ENCODE results near the gene TBATA. TPM values are rescaled to one million over a fixed set of nuclear protein-coding genes. Genes with fewer than 3 reads are reported as not detected.

TBATA gene
- total RNA-seq, 1 donor: not detected

GRCh38 chr10:70809011-70809611, 23.9 kb upstream of the TBATA start:
- no peak for DNase-seq (ENCODE audit: low read depth in 2 of 3, low spot score in 2 of 3)

- no peak for DNase-seq (ENCODE audit: low read depth in 2 of 3, low spot score in 2 of 3)
These were observed 22.4 kb upstream of the TBATA start for GRCh38 chr10:70807556-70807955.

DNA sequence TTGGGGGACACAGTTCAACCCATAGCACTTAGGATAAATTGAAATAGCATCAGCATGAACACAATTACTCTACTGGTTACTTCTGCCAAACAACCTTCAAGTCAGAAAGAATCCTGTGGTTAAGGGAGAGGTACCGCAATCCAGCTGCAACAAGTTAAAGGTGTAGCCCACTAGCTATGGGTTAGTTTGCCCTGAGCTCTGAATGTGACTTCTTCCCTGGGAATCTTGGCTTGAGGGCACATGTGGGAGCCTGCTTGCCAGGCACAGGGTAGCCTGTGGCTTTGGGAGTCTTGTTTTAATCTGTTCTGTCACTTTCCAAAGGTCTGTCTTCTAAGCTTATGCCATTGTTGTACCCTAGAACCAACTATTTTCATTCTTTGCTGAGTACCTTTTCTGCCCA, 21.7 kb upstream of the TBATA start:
- DNase-seq (ENCODE audit: low read depth in 2 of 3, low spot score in 2 of 3): no peak

DNA sequence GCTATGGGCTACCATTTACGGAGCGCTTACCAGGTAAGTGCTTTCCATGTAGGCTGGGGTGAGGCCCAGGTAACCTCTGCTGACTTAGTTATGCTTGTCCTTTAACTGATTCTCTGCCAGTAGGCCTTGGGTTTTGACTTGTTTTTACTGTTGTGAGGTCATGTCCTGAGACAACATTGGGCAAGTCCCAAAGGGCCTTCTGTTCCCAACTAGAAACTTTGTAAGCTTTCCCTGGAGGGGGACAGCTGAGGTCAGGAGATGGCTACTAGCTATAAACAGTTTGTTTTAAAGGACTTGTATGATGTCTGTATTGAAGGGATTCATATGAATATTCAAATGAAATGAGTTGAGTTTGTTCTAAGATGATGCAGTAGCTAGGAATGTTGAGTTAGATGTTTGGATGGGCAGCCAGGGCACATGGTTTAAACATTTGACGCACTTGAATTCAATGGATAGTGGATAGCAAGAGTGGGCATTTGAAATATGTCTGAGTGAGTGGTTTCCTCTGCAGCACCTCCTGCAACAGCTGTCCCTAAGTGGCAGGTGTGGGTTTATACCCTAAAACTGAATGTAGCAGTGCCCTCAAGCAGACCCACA, 20.5 kb upstream of the TBATA start:
- DNase-seq (ENCODE audit: low read depth in 2 of 3, low spot score in 2 of 3): no peak

GRCh38 chr10:70804421-70804808, 19.2 kb upstream of the TBATA start:
- no peak for DNase-seq (ENCODE audit: low read depth in 2 of 3, low spot score in 2 of 3)

- no peak for DNase-seq (ENCODE audit: low read depth in 2 of 3, low spot score in 2 of 3)
These were observed 18.7 kb upstream of the TBATA start for GRCh38 chr10:70803775-70804420.

DNA sequence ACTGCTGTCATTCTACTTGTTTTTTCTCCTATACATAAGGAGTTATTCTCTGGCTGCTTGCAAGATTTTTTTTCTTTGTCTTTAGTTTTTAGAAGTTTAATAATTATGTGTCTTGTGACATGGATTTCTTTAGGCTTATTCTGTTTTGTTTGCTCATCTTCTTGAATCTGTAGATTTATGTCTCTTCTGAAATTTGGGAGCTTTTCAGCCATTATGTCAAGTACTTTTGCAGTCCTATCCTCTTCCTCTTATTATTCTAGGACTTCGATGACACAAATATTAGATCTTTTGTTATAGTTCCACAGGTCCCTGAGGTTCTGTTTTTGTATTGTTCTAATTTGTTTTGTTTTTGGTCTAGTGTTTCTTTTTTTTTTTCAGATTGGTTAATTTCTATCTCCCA, 16.7 kb upstream of the TBATA start:
- no peak for DNase-seq (ENCODE audit: low read depth in 2 of 3, low spot score in 2 of 3)

DNA sequence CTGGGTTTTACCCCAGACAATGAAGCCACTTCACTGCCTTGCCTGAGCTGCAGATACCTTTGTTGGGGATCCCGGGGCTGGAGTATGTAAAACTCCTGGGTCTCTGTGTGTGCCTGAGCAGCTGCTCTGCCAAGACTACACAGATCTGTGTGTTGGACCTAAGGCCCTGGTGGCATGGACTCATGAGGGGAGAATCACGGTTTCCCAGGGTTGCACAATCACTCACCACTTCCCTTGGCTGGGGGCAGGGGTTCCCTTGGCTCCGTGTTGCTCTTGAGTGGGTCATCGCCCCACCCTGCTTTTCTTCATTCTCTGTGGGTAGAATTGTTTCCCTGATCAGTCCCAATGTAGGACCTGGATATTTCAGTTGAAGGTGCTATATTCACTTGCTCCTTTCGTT, 13.9 kb upstream of the TBATA start:
- no peak for DNase-seq (ENCODE audit: low read depth in 2 of 3, low spot score in 2 of 3)

GRCh38 chr10:70797840-70798239, 12.7 kb upstream of the TBATA start:
- DNase-seq (ENCODE audit: low read depth in 2 of 3, low spot score in 2 of 3): no peak

DNA sequence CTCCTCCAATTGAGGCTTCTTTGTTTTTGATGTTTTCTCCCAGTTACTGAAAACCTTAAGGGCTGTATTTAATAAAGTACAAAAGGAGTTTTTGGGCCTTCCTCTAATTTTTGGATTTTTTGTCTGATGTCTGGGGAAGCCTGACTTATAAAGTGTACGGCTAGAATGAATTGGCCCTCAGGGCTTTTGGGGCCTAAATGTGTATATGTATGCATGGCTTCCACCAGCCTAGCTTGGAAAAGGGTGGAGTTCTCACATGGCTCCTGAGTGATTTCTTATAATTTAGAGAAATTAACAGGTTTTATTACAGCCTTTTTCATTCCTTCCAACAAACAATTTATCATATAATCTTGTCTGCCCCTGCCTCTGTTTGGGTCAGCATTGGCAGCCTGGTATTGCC, 10.4 kb upstream of the TBATA start:
- no peak for DNase-seq (ENCODE audit: low read depth in 2 of 3, low spot score in 2 of 3)

GRCh38 chr10:70791386-70792039, 6.3 kb upstream of the TBATA start:
- DNase-seq (ENCODE audit: low read depth in 2 of 3, low spot score in 2 of 3): peak in 1 of 3 donors; percentile 36

DNA sequence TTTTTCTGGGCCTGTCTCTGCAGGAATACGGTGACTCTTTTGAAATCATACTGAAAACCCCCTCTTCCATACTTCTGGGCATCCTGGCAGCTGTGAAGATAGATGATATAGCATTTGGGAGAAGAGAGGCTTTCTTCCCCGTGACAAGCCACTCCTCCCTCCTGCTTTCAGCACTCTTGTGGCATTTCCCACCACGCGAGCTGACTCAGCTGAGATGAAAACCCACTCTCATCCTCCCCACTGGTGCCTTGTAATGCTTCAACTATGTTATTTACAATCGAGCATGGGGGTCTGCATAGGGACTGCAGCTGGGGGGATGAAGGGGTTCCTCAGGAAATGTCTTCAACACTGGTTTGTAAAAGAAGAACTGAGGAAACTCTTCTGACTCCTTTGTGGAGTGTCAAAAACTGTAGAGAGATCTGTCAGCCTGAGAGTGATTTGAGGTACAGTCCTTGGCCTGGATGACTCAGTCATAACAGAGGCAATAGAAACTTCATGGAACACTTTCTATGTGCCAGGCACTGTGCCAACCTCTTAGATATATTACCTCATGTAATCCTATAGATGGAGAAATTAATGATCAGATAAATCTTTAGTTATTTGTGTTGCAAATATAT, 1.7 kb upstream of the TBATA start:
- peak in 2 of 3 donors; percentile 49 to 63 for DNase-seq (ENCODE audit: low read depth in 2 of 3, low spot score in 2 of 3)

DNA sequence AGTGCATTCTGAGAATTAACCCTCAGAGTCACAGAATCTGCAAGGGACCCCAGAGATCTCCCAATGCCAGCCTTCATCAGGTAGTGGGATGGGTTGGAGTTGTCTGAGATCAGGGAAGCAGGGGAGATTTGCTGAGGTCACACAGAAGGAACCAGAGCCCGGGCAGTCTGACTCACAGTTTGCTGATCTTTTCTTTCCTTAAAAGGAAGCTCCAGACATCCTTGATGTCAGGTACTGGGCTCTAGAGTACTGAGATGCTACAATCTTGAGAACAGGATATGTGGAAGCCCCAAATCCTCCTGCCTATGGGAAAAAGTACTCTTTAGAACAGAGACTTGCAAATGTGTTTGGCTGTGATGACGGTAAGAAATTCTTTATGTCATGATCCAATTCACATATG, 706 bp downstream of the TBATA start:
- DNase-seq (ENCODE audit: low read depth in 2 of 3, low spot score in 2 of 3): no peak

DNA sequence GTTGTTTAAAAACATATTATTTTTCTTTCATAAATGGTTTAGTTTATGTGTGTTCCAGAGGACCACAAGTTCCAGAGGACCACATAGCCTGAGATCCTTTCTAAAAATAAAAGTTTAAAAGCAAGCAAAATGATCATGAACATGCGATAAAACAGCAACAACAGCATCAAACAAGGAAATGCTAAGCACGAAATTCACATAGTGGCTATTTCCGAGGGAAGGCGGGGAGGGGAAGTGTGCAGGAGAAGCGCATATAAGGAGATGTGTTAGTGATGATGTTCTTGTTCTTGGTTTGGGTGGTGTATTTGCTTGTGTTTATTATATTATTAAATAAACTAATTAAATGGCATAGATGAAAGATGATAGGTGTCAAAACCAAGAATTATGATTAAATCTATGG, 1.2 kb downstream of the TBATA start:
- DNase-seq (ENCODE audit: low read depth in 2 of 3, low spot score in 2 of 3): peak in 1 of 3 donors; percentile 26

GRCh38 chr10:70782746-70783680, 2.2 kb downstream of the TBATA start:
- no peak for DNase-seq (ENCODE audit: low read depth in 2 of 3, low spot score in 2 of 3)

GRCh38 chr10:70782086-70782745, 3.0 kb downstream of the TBATA start:
- no peak for DNase-seq (ENCODE audit: low read depth in 2 of 3, low spot score in 2 of 3)

- DNase-seq (ENCODE audit: low read depth in 2 of 3, low spot score in 2 of 3): no peak
These were observed 3.6 kb downstream of the TBATA start for GRCh38 chr10:70781461-70782051.

DNA sequence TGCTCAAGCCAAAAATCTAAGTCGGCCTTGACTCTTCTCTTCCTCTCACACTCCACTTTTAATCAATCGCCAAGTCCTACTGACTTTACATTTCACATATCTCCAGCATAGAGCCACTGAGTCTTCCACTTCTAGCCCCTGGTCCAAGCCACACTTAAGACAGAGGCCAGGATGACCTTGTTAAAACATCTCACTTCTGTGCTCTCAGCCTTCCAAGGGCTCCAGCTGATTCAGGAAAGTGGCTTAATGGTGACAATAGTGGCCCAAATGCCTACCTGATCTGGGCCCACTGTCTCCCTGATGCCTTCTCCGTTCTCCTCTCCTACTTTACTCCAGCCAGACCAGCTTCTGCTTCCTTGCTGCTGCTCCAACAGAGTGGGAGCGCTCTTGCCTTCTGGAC, 4.4 kb downstream of the TBATA start:
- no peak for DNase-seq (ENCODE audit: low read depth in 2 of 3, low spot score in 2 of 3)

GRCh38 chr10:70780370-70780760, 4.8 kb downstream of the TBATA start:
- DNase-seq (ENCODE audit: low read depth in 2 of 3, low spot score in 2 of 3): no peak
